SW480 (cell line): Measurements from ENCODE around the gene CCNT2.
"Not testable (repeated sequence)": the region's sequence is repeated elsewhere in the genome, so short reads cannot be mapped to it uniquely, and the experiment has no call there.

Source experiments
- DNase-seq: peaks from one replicate; pipeline ENCODE4 v3.0.0-alpha.2; 2016; ENCODE audit warnings: low spot score

Gene CCNT2

GRCh38 chr2:134919341-134920210, 954 bp downstream of the CCNT2 start:
- peak; percentile 62 for DNase-seq

GRCh38 chr2:134924912-134925311, 6.3 kb downstream of the CCNT2 start:
- no peak for DNase-seq

GRCh38 chr2:134926231-134926931, 7.8 kb downstream of the CCNT2 start:
- DNase-seq, result no peak

GRCh38 chr2:134927195-134927594, 8.6 kb downstream of the CCNT2 start:
- DNase-seq, result no peak

- DNase-seq, result no peak
These were observed 14.4 kb downstream of the CCNT2 start for GRCh38 chr2:134932864-134933526.

GRCh38 chr2:134933732-134934131, 15.1 kb downstream of the CCNT2 start:
- no peak for DNase-seq

GRCh38 chr2:134934150-134934549, 15.5 kb downstream of the CCNT2 start:
- no peak for DNase-seq

GRCh38 chr2:134934641-134935040, 16.0 kb downstream of the CCNT2 start:
- no peak for DNase-seq

- no peak for DNase-seq
These were observed 18.1 kb downstream of the CCNT2 start for GRCh38 chr2:134936691-134937090.

- DNase-seq, result no peak
These were observed 24.9 kb downstream of the CCNT2 start for GRCh38 chr2:134943540-134943939.

GRCh38 chr2:134944975-134945374, 26.4 kb downstream of the CCNT2 start:
- no peak for DNase-seq

- DNase-seq, result no peak
These were observed 27.5 kb downstream of the CCNT2 start for GRCh38 chr2:134946073-134946472.

- DNase-seq, result no peak
These were observed 31.5 kb downstream of the CCNT2 start for GRCh38 chr2:134949981-134950708.

- no peak for DNase-seq
These were observed 32.3 kb downstream of the CCNT2 start for GRCh38 chr2:134950886-134951285.

- DNase-seq, result no peak
These were observed 34.0 kb downstream of the CCNT2 start for GRCh38 chr2:134952608-134953007.

- no peak for DNase-seq
These were observed 35.4 kb downstream of the CCNT2 start for GRCh38 chr2:134954065-134954464.

- DNase-seq, result no peak
These were observed 37.1 kb downstream of the CCNT2 start for GRCh38 chr2:134955744-134956143.

GRCh38 chr2:134957477-134957876, 38.9 kb downstream of the CCNT2 start:
- no peak for DNase-seq

GRCh38 chr2:134967166-134967565, 48.5 kb downstream of the CCNT2 start:
- DNase-seq, result not testable (repeated sequence)

GRCh38 chr2:134973241-134974138, 54.9 kb downstream of the CCNT2 start:
- DNase-seq, result no peak
